A204.1 (cell line): ENCODE results near the gene DDN.

Experiments
- FAIRE-seq: peaks from 2 replicates; lab custom pipeline; 2012; peaks lifted over from hg19 to GRCh38; lab: Jason Lieb, UNC

Gene DDN

GRCh38 chr12:48999371-49000131 is at the start of gene DDN:
Gene DDN (minus strand): TSS chr12:48999375. CDS start chr12:48999287, 88 bp downstream.
- no peak for FAIRE-seq

GRCh38 chr12:49048953-49049352 is 49.8 kb upstream of the DDN start:
- FAIRE-seq = no peak

GRCh38 chr12:49046129-49046895 is 47.1 kb upstream of the DDN start:
- FAIRE-seq = no peak

DNA sequence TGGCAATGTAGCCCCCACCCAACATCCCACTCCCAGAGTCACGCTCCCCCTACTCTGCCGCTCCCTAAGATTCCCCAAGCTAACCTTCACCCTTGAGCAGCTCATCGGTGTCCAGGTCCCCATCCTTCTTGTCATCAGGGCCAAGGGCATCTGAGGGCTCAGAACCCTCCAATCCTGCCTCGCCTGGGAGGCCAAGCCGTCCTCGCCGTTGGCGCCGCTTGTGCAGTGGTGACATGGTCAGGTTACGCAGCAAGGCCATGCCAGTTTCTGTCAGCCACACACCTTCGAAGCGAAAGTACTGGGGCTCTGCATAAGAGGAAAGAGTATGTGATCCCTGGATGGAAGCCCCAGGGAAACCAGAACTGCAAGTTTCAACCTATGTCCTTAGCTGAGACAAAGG is 45.5 kb upstream of the DDN start:
- no peak for FAIRE-seq

DNA sequence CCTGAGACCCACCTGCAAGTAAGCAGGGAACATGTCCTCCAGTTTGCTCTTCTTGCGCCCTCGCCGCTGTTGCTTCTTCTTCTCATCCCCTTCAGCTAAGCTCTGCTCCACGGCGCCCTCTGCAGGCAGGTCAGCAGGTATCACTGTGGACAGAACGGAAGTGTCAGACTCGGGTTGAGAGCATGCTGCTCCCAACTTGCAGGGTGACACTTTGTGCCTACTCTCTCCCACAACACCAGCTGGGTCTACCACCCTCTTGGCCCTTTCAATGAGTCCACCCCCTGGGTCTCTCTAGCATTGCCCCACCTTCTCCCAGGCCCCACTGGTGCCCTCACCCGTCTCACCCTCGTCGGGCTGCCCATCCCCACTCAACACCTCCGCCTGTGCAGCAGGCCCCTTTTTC is 44.7 kb upstream of the DDN start:
- FAIRE-seq = no peak

GRCh38 chr12:49043241-49043640 is 44.1 kb upstream of the DDN start:
- FAIRE-seq = no peak

DNA sequence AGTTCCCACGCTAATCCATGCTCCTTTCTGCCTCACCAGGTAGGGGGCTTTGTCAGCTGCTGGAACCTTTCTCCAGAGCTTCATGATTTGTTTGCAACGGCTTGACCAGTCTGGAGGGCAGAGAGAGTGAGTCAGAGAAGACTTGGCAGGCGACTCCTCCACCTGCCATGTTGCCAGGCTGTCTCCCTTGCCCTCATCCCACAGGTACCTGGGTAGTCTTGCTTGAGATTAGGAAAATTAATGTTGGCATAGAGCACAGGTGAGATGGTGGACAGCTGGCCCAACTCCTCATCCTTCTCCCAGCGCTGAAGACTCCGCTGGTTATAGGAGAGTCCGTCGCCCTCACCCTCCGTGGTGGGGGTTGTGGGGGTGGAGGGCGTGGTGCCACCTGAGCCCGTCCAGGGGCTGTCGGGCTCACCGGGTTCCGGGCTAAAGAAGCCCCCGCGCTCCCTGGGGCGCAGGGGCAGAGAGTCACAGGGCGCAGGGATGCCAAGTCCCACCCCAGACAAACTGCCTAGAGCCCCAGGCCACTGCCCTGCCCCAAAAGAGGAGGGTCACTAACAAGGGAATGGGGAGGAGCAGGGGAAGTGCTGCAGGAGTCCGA is 42.8 kb upstream of the DDN start:
- no peak for FAIRE-seq

DNA sequence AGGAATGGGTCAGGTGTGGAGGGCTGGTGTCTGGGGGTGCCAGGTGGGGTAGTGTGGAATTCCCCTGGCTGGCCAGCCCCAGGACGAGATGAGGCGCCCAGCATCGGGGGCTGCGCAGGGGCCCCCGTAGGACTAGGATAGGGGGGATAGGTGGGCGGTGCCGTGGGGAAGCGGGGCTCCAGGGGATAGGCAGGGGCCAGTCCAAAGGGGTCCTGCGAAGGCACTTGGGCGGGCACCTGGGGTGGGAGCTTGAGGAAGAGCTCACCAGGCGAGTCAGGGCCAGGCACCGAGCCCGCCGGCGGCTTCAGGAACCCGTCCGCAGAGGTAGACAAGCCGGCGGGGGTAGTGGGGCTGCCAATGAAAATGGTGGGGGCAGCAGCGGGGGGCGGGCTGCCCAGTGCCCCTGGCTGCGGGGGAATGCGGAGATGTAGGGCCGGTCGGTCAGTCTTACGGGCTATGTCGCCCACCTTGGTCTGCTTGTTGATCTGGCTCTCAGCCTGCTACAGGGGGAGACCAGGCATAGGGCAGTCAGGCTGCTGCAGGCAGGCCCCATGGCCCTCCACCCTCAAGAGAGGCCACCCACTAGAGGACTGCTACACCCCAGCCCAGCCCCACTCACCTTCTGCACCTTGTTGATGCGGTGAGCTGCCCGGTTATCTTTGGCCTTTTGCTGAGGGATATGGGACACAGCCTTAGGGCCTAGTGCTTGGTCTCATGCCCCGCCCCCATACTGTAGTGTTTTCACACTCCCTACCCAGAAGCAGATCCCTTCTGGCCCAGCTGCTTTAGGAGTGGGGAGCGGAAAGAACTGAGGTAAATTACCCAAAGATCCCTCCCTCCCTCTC is 42.1 kb upstream of the DDN start:
- no peak for FAIRE-seq

- FAIRE-seq = no peak
These were observed 41.2 kb upstream of the DDN start for GRCh38 chr12:49040364-49040855.

DNA sequence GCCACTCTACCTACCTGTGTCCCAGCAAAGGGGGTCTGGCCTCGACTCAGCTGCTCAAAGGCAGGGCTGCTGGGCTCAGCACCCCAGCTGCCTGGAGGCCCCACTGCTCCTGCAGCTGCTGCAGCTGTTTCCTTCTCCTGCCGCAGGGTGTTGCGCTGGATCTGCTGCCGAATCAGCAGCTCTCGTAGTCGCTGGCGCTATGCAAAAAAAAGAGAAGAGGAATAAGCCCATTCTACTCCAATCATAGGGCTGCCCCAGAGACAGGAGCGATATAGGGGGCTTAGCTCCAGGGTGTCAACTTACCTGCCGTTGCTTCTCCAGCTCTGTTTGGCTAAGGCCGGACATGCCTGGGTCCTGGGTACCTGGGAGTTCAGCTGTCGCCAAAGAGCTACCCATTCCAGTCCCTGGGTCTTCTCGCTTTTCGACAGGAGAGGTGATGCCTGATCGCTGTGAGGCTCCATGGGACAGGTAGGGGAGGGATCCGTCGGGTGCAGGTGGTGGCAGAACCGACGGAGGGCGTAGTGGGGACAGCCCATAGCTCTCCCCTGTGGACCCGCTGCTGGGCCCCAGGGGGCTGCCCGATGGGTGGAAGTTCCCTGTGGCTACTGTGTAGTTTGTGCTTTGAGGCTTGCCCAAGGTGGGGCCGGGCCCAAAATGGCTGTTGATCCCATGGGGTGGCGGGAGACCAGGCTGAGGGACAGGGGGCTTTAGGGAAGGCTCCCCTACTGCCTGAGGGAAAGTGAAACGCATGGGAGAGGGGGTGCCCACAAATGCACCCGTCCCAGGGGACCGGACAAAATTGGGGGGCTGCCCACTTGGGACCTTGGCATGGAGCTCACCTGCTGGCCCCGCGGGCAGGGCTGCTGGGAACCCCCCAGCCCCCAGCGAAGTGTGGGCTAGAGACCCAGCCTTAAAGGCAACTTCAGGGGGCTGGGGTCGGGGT is 40.5 kb upstream of the DDN start:
- no peak for FAIRE-seq

GRCh38 chr12:49038291-49038955 is 39.2 kb upstream of the DDN start:
- no peak for FAIRE-seq

DNA sequence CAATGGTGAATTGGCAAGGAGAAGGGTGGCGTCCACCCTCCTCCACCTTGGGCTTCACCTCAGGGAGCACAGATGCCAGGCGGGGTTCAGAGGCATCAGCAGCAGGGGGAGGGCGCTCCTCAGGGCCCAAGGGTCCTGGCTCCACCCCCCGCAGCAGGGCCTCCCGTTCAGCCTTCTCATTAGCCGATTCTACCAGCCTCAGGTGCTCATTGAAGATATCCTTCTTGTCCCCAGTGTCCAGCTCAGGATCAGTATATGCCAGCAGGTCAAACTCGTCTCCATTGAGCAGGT is 38.7 kb upstream of the DDN start:
- FAIRE-seq = no peak

GRCh38 chr12:49037111-49037946 is 38.2 kb upstream of the DDN start:
- FAIRE-seq = no peak

DNA sequence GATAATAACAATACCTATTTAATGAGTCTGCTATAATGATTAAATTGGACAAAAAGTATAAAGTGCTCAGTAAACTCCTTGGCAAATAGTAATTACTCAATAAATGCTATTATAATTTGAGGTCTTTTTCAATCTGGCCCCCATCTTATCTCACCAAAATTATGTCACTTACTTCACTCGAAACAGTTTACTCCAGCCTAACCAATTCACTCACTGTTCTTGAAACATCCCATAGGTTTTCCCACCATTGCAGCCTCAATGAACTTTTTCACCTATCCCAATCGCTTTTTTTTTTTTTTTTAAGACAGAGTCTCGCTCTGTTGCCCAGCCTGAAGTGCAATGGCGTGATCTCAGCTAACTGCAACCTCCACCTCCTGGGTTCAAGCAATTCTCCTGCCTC is 36.9 kb upstream of the DDN start:
- FAIRE-seq = no peak

DNA sequence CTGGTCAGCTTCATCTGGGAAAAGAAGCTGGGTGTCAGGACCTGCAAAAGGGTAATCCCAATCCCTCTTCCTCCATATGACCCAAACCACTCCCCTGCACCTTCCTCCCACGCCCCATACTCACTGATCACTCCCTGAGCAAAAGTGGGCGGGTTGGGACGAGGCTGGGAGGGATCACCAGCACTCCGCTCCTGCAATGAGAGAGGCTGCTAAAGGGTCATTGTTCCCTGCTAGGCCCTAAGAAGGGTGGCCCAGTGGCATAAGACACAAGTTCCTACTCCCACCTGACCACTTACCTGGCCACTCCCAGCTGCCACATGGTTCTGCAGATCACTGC is 35.1 kb upstream of the DDN start:
- no peak for FAIRE-seq

GRCh38 chr12:49033611-49034285 is 34.6 kb upstream of the DDN start:
- no peak for FAIRE-seq

DNA sequence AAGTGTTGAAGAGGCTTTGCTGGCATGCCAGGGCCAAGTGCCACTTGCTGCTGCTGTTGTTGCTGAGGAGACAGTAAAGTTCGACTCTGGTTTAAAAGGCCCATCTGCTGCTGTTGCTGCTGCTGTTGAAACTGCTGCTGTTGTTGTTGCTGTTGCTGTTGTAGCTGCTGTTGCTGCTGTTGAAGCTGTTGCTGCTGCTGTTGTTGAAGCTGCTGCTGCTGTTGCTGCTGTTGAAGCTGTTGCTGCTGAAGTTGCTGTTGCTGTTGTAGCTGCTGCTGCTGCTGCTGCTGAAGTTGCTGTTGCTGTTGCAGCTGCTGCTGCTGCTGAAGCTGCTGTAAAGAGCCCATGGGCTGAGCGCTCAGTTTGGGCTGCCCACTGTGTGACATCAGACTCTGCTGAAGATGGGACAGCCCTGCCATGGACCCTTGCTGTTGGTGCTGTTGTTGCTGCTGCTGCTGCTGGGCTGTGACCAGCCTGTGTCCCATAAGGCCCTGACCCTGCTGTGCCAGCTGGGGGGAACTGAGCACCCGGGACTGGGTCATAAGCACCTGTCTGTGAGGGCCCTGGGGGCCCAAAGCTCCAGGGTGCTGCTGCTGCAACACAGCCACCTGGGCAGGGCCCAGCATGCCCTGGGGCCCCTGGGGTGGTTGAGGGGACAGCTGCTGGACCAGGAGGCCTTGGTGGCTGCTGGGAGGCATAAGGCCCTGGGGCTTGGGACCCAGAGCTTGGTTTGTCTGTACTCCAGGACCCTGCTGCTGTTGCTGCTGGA is 33.7 kb upstream of the DDN start:
- no peak for FAIRE-seq

GRCh38 chr12:49032276-49032675 is 33.1 kb upstream of the DDN start:
- FAIRE-seq = no peak
